HUDEP-2 (cell line): Measurements from ENCODE around the gene OR52E4.
A peak's percentile ranks its signal among the peaks of the same experiment; 100 is the strongest.

Experiments
- DNase-seq, 76 experiments: peaks; one replicate each; lab custom pipeline; 2025; ENCODE audit not compliant: unreplicated experiment in 76 of 76; lab: John Stamatoyannopoulos, UW

Gene OR52E4

GRCh38 chr11:5880329-5880728, at the start of gene OR52E4:
TSS of gene OR52E4 (plus strand) at chr11:5880629. CDS start at chr11:5884293, 3,664 bp downstream.
- no peak for DNase-seq

DNA sequence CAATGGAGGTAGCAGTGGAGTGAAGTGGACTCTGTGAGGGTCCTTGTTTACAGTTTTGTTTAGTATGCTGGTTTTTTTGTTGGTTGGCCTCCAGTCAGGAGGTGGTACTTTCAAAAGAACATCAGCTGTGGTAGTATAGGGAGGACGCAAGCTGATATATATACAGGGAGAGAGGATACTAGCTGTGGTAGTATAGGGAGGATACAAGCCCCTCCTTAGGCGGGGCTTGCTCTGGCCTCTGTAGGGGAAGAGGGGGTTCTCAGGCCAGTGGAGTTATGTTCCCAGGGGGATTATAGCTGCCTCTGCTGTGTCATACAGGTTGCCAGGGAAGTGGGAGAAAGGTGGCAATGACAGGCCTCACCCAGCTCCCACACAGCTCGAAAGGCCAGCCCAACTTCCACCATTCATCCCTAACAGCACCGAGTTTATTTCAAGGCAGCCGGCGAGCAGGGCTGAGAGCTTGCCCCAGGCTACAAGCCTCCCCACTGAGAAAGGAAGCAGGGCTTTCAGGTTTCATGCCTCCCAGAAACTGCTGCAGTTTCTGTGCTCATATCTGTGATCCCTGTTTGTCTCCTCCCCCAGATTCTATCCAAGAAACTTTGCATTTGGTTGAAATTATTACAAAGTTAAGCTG, 49.1 kb upstream of the OR52E4 start:
- no peak for DNase-seq

GRCh38 chr11:5833446-5833845, 47.0 kb upstream of the OR52E4 start:
- DNase-seq: no peak

- DNase-seq: no peak
These were observed 42.7 kb upstream of the OR52E4 start for GRCh38 chr11:5837695-5838094.

DNA sequence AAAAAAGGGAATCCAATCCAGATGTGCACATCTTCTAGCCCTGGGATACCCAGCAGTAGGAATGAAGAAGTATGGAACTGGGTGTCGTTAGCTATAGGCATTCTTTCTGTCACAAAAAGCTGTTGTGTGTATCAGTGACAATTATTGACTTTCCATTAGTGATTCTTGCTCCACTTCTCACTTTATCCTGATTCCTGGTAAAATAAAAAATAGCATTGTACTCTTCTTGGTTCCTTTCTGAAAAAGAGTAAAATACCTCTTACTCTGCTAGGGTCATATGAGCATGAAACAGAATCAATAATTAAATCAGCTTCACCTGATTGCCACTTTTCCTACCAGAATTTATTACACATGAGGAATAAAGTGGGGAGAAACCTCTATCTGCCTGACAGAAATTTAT, 38.6 kb upstream of the OR52E4 start, which contains the start of gene OR52E6:
Gene OR52E6 (minus strand): TSS at position 101 of the 400 bp plus-strand sequence. CDS start 0 bp downstream, at position 101.
- no peak for DNase-seq

- no peak for DNase-seq
These were observed 33.7 kb upstream of the OR52E4 start for GRCh38 chr11:5846701-5847100.

- no peak for DNase-seq
These were observed 32.7 kb upstream of the OR52E4 start for GRCh38 chr11:5847711-5848110.

GRCh38 chr11:5851002-5851401, 29.4 kb upstream of the OR52E4 start:
- no peak for DNase-seq

GRCh38 chr11:5857590-5857989, 22.8 kb upstream of the OR52E4 start, which contains the start of gene OR52E8:
TSS of gene OR52E8 (minus strand) at chr11:5857690. CDS start at chr11:5857690, 0 bp downstream.
- DNase-seq: no peak

DNA sequence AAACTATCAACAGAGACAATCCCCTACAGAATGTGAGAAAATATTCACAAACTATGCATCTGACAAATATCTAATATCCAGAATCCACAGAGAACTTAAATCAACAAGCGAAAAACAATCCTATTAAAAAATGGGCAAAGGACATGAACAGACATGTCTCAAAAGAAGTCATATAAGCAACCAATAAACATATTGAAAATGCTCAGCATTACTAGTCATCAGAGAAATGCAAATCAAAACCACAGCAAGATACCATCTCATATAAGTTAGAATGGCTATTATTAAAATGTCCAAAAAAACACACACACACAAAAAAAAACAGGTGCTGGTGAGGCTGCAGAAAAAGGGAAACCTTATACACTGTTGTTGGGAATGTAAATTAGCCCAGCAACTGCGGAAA, 14.6 kb upstream of the OR52E4 start:
- no peak for DNase-seq

DNA sequence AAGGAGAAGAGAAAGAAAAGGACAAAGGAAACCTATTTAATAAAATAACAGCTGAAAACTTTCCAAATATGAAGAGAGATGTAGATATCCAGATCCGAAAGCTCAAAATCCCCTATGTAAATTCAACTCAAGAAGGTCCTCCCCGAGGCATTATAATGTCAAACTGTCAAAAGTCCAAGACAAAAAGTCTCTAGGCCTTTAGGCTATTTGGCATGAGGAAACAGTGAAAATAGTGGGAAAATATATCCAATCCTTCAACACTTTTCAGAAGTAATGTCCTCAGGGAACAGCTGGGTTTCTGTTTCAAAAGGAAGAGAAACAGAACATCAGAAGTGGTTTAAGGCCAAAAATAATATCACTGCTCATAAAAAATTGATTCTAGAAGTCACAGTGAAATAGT, 1.9 kb upstream of the OR52E4 start:
- no peak for DNase-seq

- no peak for DNase-seq
These were observed 1.3 kb downstream of the OR52E4 start for GRCh38 chr11:5881756-5882155.

- DNase-seq: no peak
These were observed 6.7 kb downstream of the OR52E4 start for GRCh38 chr11:5887172-5887571.

DNA sequence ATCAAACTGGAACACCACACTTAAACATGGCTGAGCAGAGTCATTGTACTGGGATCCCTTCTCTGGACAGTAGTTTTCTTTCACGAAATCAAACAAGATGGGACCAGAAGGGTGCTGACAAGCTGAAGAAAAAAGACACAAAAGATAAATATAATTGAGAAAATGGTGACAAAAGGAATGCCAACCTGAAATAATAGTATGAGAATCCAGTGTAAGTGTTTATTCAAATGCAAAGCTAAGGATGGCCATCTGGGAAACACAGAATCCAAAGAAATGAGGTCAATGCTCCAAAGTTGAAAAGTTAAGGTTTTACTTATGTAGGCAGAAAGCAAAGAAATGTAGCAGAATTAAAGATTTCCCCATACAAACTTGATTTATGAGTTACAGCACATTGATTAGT, 7.2 kb downstream of the OR52E4 start:
- DNase-seq: no peak

GRCh38 chr11:5891216-5891800, 10.9 kb downstream of the OR52E4 start:
- peak in 1 of 76 experiments; percentile 12 for DNase-seq

- no peak for DNase-seq
These were observed 12.5 kb downstream of the OR52E4 start, which contains the start of gene OR52E5 for GRCh38 chr11:5892908-5893307. TSS of gene OR52E5 (plus strand) at chr11:5893208. CDS start at chr11:5900777, 7,569 bp downstream.

DNA sequence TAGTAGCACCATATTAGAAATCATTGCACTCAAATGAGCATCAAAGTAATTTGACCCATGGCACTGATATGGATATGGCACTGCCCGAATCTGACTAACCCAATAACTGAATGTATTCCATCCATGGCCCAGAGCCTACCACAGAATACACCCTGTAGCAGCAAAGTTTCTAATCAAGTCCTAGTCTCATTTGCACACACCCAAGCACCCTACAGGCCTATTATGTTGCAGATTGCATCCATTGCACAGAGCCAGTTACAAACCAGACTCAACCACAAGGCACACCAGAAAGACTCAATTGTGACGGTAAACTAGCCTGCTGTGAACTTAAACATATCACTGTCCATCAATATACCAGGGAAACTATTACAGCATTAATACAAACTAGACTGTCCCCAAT, 19.1 kb downstream of the OR52E4 start:
- DNase-seq: no peak

DNA sequence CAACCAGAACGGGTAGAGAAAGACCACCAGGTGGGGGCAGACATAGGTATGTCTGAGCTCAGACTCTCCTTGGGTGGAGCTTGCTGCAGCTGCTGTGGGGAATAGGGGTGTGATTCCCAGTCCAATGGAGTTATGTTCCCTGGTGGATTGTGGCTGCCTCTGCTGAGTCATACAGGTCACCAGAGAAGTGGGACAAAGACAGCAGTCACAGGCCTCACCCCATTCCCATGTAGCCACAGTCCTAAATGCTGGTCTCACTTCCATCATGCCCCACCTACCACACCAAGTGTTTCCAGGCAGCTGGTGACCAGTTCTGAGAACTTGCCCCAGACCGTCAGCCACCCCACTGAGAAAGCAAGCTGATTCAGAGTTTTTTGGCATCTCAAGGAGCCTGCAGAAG, 30.1 kb downstream of the OR52E4 start:
- no peak for DNase-seq

DNA sequence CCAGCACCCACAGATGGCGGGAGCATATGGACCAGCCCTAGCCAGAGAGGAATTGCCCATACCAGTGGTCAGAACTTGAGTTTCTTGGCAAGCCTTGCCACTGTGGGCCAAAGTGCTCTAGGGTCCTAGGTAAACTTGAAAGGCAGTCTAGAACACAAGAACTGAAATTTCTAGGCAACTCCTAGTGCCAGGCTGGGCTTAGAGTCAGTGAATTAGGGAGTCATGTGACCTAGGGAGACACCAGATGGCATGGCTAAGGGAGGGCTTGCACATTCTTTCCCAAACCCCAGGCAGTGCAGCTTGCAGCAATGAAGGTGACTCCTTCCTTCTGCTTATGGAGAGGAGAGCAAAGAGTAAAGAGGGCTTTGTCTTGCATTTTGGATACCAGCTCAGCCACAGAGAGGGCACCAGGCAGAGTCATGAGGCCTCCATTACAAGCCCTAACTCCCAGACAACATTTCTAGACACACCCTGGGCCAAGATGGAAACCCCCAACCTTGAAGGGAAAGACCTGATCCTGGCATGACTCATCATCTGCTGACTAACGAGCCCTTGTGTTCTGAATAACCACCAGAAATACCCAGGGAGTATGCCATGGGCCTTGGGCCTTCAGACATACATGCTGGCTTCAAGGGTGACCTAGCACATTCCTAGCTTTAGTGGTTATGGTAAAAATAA, 42.5 kb downstream of the OR52E4 start:
- peak in 4 of 76 experiments; percentile 2 to 16 (median 6) for DNase-seq

- no peak for DNase-seq
These were observed 43.0 kb downstream of the OR52E4 start for GRCh38 chr11:5923427-5923776.

DNA sequence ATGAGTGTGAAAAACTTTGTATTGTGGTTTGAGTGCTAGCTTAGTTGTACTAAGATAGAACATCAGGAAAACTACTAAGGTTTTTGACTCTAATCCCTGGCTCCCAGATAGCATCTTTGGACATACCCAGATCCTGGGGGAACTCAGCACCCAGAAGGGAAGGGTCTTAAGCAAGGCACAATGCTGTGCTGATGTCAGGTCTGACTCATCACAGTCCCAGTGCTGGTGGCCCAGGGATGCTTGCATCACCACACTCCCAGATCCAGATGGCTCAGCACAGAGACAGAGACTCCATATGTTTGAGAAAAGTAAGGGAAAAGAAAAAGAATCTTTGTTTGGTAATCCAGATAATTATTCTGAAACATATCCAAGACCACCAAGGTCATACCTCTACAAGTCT, 43.4 kb downstream of the OR52E4 start:
- no peak for DNase-seq

DNA sequence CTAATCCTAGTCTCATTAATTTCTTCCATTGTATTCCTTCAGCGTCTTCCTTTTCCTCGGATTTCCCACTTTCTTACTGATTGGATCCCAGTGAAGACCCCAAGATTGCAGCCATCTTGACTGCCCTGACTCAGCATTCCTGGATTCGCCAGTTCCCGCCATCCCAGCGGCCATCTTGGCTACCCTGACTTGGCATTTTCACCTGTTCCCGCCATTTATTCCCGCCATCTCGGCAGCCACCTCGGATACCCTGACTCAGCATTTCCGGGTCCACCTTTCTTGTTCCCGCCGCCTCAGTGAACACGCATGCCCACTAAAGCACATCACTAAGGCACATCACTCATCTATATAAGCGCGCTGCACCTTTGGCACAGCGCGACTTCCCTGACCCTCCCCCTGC, 47.8 kb downstream of the OR52E4 start:
- DNase-seq: no peak
